Sigmoid colon (tissue), 7 donors: Measurements from ENCODE around the gene PCDHGA1. TPM values are rescaled to one million over a fixed set of nuclear protein-coding genes. Genes with fewer than 3 reads are reported as not detected.
A peak's percentile ranks its signal among the peaks of the same experiment; 100 is the strongest.

Source experiments
- DNase-seq: peaks from one replicate; pipeline ENCODE4 v3.0.0-alpha.2; 2019
- H3K27ac ChIP-seq, 4 donors: fragments of 200-600 bp; sonication (generic); one replicate each; pipeline ENCODE4 v1.5.1; 2016 to 2019; ENCODE audit warnings: mild to moderate bottlenecking in 1 of 4
- H3K27me3 ChIP-seq, 3 donors: fragments of 200-600 bp; sonication (generic); one replicate each; pipeline ENCODE4 v1.5.1; 2019; ENCODE audit warnings: mild to moderate bottlenecking in 1 of 3
- H3K36me3 ChIP-seq, 4 donors: fragments of 200-600 bp; sonication (generic); one replicate each; pipeline ENCODE4 v1.5.1; 2016 to 2019
- H3K4me1 ChIP-seq, 4 donors: fragments of 200-600 bp; sonication (generic); one replicate each; pipeline ENCODE4 v1.5.1; 2017 to 2019
- H3K4me3 ChIP-seq, 4 donors: fragments of 200-600 bp; sonication (generic); one replicate each; pipeline ENCODE4 v1.5.1; 2017 to 2019; ENCODE audit warnings: mild to moderate bottlenecking in 2 of 4, moderate library complexity in 1 of 4
- H3K9me3 ChIP-seq, 4 donors: fragments of 200-600 bp in 3 of 4; sonication (generic) in 3 of 4; one replicate each; pipeline versions ENCODE4 v1.5.1 to v1.6.1; 2013 to 2019
- EP300 ChIP-seq, 4 donors: sonication (generic); formaldehyde crosslinking; IDR thresholded peaks; one replicate each; pipeline ENCODE4 v1.6.1; 2017; ENCODE audit warnings: antibody characterized with exemption in 4 of 4
- POLR2A ChIP-seq, 2 donors: fragments of 450-650 bp; IDR thresholded peaks; one replicate each; pipeline ENCODE4 v1.6.1; 2016; ENCODE audit warnings: antibody characterized with exemption in 2 of 2, mild to moderate bottlenecking in 2 of 2, moderate library complexity in 2 of 2
- POLR2AphosphoS5 ChIP-seq, 4 donors: sonication (generic); formaldehyde crosslinking; IDR thresholded peaks; one replicate each; pipeline ENCODE4 v1.6.1; 2017; ENCODE audit warnings: antibody characterized with exemption in 4 of 4
- WGBS, 2 donors: extraction: QIAGEN DNeasy Blood & Tissue Kit; methylation state at CpG; one replicate each; pipeline ENCODE4 v1.1.7; 2013; 5-methylcytosine and 5-hydroxymethylcytosine counted together
- intact Hi-C: fragments of 100-400 bp; cut with DNase I; formaldehyde crosslinking; loops from one replicate; pipeline ENCODE4 v1.15.1; 2023
- polyA plus RNA-seq, 3 donors: library from polyadenylated mRNA; stranded (reverse); fragments of 200-250 nt; gene quantifications; one replicate each; pipeline ENCODE4 v1.2.3, GENCODE V29; 2013
- total RNA-seq, 4 donors: library from RNA; depleted of rRNA; stranded (reverse); fragments of >200 nt; gene quantifications; one replicate each; pipeline ENCODE4 v1.1.0, GENCODE V29; 2016
- TF ChIP-seq, protein P1 (sequence below), 4 experiments: fragments of 450-650 bp in 3 of 4; fragments of 200-600 bp in 1 of 4; IDR thresholded peaks; one replicate each; pipeline ENCODE4 v1.5.1; 2016 to 2019; ENCODE audit warnings: antibody characterized with exemption in 4 of 4, mild to moderate bottlenecking in 3 of 4, moderate library complexity in 2 of 4
- donor health status: healthy with polysubstance abuse.
- donor health status: Bipolar disorder and iron deficiency.
- donor health status: healthy.

The PCDHGA1 gene
- total and polyA plus RNA-seq, 7 donors = 0.26 to 1.4 (median 1.1) TPM; not detected in 2

DNA sequence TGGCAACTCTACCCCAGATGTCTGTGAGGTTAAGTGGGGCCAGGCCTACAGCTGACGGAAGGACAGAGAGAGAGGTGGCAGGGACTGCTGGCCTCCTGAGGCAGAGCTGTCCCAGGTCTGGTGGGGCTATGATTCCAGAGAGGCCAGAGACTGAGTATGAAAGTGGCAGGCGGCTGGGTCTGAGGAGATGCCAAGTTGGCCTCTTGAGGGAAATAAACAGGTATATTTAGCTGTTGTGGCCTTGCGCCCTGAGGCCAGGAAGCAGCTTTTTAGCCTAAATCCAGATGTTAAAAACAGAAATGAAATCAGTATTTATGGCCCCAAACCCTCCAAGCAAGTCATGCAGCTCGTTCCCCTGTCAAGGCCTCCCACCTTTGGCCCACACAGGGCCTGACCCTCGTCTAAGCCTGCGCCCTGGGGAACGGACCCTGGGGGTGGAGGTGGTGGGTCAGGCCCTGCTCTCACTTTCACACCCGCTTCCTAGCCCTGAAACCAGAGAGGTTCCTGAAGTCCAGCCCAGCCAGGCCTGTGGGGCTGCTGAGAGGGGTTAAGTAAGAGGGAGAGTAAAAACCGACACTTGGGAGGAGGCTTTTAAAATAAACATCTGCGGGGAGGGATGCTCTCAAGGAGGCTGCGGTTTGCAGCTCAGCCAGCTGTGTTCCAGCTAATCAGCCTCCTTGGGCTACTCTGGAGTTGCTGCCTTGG lies 177.2 kb downstream of the PCDHGA1 start:
- H3K27ac ChIP-seq = peak overlapping the region; percentile 83 to 87 (median 86)
- 50 to 76% methylated on average over 11 of the region's 11 CpGs for WGBS, 2 donors
- no peaks in the 10 kb centered on the region for H3K27me3 ChIP-seq
- H3K4me1 ChIP-seq = peaks cover 0 to 44% (median 42%) of the 10 kb centered on the region in 4 donors
- intact Hi-C loops = loop anchor here (2.0 kb wide), 1 partner anchor 17 kb away; no protein-coding TSS in a partner anchor
- H3K9me3 ChIP-seq = no peaks in the 10 kb centered on the region
- TF ChIP-seq, protein P1, sequence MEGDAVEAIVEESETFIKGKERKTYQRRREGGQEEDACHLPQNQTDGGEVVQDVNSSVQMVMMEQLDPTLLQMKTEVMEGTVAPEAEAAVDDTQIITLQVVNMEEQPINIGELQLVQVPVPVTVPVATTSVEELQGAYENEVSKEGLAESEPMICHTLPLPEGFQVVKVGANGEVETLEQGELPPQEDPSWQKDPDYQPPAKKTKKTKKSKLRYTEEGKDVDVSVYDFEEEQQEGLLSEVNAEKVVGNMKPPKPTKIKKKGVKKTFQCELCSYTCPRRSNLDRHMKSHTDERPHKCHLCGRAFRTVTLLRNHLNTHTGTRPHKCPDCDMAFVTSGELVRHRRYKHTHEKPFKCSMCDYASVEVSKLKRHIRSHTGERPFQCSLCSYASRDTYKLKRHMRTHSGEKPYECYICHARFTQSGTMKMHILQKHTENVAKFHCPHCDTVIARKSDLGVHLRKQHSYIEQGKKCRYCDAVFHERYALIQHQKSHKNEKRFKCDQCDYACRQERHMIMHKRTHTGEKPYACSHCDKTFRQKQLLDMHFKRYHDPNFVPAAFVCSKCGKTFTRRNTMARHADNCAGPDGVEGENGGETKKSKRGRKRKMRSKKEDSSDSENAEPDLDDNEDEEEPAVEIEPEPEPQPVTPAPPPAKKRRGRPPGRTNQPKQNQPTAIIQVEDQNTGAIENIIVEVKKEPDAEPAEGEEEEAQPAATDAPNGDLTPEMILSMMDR (IDR thresholded peaks at IDR 0.05) = no peak
- TF ChIP-seq POLR2A (IDR thresholded peaks at IDR 0.05) (no peak), POLR2AphosphoS5 (IDR thresholded peaks at IDR 0.05) (peak in 3 of 4 donors; percentile 31 to 39 (median 36))
- peak overlapping the region in 2 of 4 donors; percentile 35 to 44 for H3K4me3 ChIP-seq
- H3K36me3 ChIP-seq = peaks cover 0 to 43% (median 13%) of the 10 kb centered on the region in 4 donors
- peak; percentile 87 for DNase-seq

DNA sequence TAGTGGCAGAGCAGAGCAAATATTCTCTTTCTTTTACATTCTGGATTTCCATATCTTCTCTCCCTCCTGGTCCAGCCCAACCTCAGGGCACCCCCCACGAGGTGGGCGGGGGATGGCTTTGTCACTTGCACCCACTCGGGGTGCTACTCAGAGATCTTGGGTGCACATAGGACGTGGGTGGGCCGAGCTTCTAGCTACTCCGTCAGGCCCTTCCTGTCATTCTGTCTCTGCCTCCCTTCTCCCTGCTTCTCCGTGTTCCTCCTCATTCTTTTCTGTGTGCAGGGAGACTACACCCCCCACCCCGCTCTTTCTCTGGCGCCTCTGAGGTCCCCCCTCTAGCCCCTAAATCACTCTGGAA lies 178.1 kb downstream of the PCDHGA1 start:
- H3K4me1 ChIP-seq = peaks cover 0 to 52% (median 43%) of the 10 kb centered on the region in 4 donors
- WGBS, 2 donors = 58 to 80% methylated on average over 9 of the region's 9 CpGs
- no peak for TF ChIP-seq POLR2A (IDR thresholded peaks at IDR 0.05)
- TF ChIP-seq EP300 (IDR thresholded peaks at IDR 0.05) = no peak
- TF ChIP-seq POLR2AphosphoS5 (IDR thresholded peaks at IDR 0.05) = no peak
- TF ChIP-seq, protein P1 (IDR thresholded peaks at IDR 0.05) = no peak
- DNase-seq = no peak
- intact Hi-C loops = loop anchor here (2.0 kb wide), 1 partner anchor 16 kb away; no protein-coding TSS in a partner anchor
- no peaks in the 10 kb centered on the region for H3K9me3 ChIP-seq
- peaks cover 0 to 36% (median 13%) of the 10 kb centered on the region in 4 donors for H3K36me3 ChIP-seq
- H3K27ac ChIP-seq = peak overlapping the region; percentile 83 to 87 (median 86)
- no peaks in the 10 kb centered on the region for H3K27me3 ChIP-seq
- peak overlapping the region; percentile 12 to 44 (median 34) for H3K4me3 ChIP-seq

DNA sequence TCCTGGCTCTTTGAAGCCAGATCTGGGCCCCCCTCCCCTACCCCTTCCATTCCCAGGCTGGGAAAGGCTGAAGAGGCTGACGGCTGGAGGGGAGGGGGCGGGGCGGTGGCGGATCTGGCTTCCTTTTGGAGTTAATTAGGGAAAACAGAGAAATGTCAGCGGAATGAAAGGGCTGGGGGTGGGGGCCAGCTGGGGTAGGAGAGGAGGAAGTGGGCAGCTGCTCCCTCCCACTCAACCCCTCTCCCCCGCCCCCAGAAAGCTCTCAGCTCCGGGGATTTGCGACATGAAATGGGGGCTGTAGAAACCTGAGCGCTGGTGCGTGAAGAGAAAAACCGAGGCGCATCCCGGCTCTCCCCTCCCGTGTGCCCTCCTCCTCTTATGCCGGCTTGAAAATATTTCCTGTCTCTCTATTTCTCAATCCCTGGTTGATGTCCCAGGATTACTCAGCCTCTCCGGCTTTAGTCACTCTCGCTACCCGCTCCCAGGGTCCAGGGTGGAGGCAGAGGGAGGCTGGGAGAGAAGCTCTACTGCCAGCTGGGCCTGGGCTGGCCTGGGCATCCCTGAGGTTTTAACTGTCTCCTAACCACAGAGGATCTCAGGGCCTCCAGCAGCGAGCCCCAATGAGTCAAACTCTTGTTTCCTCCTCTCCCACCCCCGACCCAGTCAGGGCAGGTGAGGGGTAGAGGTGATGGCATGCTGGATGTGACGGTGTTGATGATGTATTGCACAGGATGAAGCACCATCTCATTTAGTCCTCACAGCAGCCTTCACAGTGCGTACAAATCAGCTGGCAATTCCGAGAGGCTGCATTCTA lies 178.7 kb downstream of the PCDHGA1 start:
- peak overlapping the region; percentile 12 to 44 (median 34) for H3K4me3 ChIP-seq
- DNase-seq = peak; percentile 90
- H3K9me3 ChIP-seq = no peaks in the 10 kb centered on the region
- H3K27ac ChIP-seq = peak overlapping the region; percentile 83 to 87 (median 86)
- 43 to 78% methylated on average over 23 of the region's 23 CpGs for WGBS, 2 donors
- no peaks in the 10 kb centered on the region for H3K27me3 ChIP-seq
- intact Hi-C loops = loop anchor here (2.0 kb wide), 1 partner anchor 16 kb away; no protein-coding TSS in a partner anchor
- peaks cover 0 to 36% (median 13%) of the 10 kb centered on the region in 4 donors for H3K36me3 ChIP-seq
- TF ChIP-seq POLR2A (IDR thresholded peaks at IDR 0.05) (peak; percentile 19 to 24), POLR2AphosphoS5 (IDR thresholded peaks at IDR 0.05) (peak; percentile 67 to 74 (median 70)), EP300 (IDR thresholded peaks at IDR 0.05) (no peak)
- TF ChIP-seq, protein P1 (IDR thresholded peaks at IDR 0.05) = no peak
- peaks cover 0 to 55% (median 45%) of the 10 kb centered on the region in 4 donors for H3K4me1 ChIP-seq

DNA sequence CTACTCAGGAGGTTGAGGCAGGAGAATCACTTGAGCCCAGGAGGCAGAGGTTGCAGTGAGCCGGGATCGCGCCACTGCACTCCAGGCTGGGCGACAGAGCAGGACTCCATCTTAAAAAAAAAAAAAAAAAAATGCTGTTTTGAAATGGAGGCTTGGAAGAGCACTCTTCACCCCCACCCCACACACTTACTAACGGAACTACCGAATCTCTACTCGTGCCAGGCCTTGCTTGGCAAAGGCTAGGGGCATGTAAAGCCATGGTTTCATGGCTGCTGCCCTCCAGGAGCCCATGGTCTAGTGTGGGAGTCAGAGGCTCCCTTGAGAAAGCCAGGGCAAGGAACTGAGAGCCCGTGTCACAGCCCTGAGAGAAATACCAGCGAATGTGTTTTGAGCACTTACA lies 179.8 kb downstream of the PCDHGA1 start:
- Histone ChIP-seq H3K36me3 (peaks cover 0 to 32% (median 13%) of the 10 kb centered on the region in 4 donors), H3K4me1 (peaks cover 0 to 66% (median 56%) of the 10 kb centered on the region in 4 donors), H3K4me3 (no peak overlapping the region), H3K9me3 (no peaks in the 10 kb centered on the region), H3K27me3 (no peaks in the 10 kb centered on the region), H3K27ac (peak overlapping the region; percentile 83 to 87 (median 86))
- TF ChIP-seq EP300 (IDR thresholded peaks at IDR 0.05) (no peak), POLR2A (IDR thresholded peaks at IDR 0.05) (no peak), POLR2AphosphoS5 (IDR thresholded peaks at IDR 0.05) (no peak)
- TF ChIP-seq, protein P1 (IDR thresholded peaks at IDR 0.05) = no peak
- WGBS, 2 donors = 91 to 95% methylated on average over 9 of the region's 9 CpGs
- intact Hi-C loops = no loop called here
- no peak for DNase-seq
